HG02943 (cell line): ENCODE data around the gene DLG5.

Source experiments
- ATAC-seq: cut with Tn5 transposase; IDR thresholded peaks from one replicate; pipeline ENCODE4 v1.9.1; 2021; ENCODE audit warnings: mild to moderate bottlenecking, low read depth, moderate library complexity; ENCODE audit not compliant: unreplicated experiment

The DLG5 gene

DNA sequence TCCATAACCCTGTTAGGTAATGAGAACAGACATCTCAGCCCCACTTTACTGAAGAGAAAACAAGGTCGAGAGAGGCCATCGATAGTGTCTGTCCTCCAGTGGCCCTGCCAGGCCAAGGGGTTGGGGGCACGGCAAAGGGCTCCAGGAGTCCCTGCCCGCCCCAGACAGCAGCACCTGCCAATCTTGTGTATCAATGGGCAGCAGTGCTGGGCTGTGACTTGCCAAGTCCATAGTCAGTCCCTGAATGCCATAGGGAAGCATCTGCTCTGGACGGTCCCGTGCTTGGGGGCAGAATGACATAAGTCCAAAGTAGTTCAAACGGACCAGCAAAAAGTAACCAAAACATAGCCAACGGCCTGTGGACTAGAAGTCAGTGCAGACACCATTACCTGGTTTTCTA is 33.2 kb downstream of the DLG5 start:
- no peak for ATAC-seq

DNA sequence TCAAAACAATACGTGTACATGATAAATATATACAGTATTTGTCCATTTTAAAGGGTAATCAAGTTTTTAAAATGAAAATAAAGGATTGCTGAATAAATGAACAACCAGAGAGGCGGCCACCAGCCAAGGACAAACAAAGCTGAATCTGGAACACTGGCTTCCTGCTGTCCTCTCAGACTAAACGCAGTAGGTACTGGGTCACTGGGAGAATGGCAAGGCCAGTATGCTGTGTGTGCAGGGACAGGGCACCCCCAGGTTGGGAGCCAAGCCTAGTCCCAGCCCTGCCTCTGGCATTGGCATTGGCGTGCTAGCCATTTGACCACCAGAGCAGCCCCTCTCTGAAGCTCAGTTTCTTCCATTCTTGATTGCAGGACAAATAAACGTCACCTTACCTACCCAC is 33.8 kb downstream of the DLG5 start:
- ATAC-seq, result no peak

DNA sequence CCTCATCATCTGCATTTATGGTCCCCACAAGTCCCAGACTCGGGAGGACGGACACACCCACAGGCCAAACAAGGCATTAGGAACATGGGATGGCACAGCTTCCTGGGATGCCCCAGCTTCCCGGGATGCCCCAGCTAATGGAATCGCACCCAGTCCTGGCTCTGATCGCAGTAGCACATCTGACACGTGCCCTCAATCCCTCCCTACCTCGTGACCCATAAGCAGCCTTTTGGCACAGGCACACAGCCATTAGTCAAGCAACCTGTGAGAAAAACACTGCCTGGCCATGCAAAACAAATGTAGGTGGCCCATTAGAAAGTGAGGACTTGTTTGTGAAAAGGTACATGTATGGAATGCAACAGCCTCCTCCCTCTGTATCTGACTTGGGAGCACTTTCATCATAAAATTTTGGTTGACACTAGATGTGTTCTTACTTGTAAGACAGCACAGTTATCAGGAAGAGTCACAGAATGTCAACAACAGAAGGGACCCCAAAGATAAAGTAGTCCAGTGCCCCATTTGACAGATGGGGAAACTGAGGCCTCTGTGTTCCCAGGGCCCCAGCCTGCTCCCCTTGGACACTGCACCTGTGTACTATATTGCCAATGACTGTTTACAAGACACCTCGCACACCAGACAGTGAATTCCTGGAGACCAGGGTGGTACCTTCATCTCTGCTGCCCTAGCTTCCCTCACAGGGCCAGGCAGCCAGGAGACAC is 34.4 kb downstream of the DLG5 start:
- ATAC-seq, result no peak

DNA sequence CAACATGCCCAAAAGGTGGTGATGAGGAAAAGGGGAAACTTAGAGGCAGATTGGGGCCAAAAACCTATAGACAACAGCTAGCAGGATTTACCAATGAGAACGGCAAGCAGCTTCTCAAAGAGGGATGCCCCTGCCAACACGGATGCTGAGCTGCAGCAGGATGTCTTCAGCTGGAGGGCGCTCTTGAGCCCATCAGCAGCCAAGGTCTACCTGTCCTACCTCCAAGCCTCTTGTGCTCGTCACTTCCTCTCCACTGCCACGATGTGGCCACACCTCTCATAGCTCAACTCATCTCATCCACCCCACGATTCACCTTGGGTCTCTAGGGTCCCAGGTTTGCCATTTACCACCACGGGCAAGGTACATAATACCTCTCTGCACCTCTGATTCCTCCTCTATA is 36.5 kb downstream of the DLG5 start:
- ATAC-seq, result no peak

DNA sequence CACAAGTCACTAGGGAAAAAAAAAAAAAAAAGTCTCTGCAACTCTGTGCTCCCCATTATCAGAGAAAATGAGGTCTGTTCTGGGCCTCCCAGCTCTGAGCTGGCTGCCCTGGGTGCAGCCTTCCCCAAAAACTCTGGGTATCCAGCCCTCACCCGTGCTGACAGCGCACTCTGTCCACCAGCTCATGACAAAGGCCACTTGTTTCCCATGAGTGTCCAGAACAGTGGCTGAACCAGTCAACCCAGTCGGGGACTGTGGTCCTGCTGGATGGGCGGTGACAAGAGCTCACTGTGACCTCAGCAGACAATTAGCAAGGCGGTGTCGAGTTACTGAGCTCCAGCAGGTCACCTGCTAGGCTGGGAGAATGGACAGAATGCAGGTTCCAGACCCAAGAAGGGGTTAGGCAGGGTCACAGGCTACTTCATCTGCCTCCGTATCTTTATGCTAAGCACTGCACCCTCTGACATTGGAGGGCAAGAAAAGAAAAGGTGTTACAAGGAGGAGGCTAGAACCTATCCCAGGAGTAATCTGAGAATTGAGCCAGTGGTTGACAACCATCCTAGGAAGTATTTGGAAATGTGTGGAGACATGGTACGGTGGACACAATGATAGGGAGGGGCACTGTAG is 37.2 kb downstream of the DLG5 start:
- ATAC-seq, result no peak

DNA sequence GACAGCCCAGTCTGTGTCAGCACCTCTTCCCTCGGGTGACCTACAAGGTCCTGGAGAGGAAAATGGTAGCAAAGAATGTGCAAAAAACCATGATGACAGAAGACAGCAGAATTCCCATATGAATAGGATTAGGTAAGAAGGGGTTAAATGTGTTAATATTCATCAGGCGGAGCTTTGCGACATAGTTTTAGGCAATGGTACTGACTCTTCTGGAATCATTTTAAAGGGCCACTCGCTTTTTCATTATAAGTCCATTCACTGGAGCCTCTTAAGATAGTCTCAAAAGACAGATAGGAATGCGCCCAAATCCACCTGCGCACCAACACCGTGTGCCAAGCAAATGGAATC is 38.2 kb downstream of the DLG5 start:
- no peak for ATAC-seq

DNA sequence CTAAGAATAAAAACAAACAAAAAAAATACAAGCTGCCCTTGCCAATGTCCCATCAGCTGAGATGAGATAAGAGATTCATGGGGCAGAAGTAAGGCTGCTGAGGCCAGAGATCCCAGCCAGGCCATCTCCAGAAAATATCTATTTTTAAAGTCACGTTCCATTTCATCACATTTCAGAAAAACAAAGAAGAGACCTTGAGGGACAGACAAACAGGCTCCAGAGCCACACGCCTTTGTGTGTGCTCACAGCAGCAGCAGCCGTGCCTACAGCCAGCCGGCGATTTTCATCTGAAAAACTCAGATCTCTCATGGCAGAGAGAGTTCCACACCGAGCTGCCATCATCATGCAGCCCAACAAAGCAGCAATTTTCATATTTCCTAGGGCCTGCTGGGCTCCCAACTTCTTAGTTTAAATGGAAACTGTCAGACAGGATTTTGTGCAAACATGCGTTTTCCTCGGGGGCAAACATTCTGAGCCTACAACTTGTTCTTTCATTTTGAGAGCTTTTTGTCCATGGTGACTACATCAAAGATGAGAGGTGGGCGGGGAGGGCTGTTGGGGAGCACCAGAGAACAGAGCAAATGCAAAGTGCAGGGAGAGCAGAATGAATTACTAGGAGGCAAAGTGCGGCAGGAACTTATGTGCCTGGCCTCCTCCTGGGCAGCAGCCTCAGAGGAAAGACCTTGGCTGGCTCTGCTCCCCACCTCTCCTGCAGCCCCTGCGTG is 38.8 kb downstream of the DLG5 start:
- ATAC-seq, result no peak

DNA sequence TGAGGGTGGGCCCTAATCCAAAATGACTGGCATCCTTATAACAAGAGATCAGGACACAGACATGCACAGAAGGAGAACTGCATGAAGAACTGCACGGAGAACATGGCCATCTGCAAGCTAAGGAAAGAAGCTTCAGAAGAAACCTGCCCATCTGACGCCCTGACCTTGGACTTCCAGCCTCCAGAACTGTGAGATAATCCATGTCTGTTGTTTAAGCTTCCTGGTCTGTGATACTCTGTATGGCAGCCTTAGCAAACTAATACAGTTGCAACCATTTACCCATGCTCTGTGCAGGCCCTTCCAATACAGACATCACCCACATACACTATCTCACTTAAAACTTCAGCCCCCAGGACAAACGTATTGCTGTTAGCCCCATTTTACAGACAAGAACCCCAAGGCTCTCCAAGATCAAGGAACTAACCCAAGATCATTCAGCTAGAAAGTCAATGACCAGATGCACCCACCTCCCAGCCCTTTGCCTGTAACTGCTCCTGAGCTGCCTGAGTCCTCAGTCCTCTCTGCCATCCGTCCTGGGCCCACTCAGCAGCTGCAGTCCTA is 39.7 kb downstream of the DLG5 start:
- no peak for ATAC-seq

DNA sequence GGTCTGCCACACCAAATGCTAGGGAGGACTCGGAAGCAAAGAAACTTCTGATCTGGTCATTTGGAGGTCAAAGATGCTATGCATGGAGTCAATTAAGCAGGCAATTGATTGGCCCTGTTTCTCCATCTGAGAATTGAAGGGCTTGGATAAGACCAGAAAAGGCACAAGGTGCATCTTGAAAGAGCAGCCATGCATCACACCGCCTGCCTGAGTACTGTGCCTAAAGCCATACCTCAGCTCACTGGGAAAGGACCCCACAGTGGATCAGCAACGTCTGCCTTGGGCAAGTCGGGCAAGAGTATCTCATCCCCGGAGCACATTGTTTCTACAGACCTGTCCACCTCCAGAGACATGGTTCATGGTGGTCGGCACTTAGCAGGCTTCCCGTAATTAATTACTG is 42.4 kb downstream of the DLG5 start:
- no peak for ATAC-seq

DNA sequence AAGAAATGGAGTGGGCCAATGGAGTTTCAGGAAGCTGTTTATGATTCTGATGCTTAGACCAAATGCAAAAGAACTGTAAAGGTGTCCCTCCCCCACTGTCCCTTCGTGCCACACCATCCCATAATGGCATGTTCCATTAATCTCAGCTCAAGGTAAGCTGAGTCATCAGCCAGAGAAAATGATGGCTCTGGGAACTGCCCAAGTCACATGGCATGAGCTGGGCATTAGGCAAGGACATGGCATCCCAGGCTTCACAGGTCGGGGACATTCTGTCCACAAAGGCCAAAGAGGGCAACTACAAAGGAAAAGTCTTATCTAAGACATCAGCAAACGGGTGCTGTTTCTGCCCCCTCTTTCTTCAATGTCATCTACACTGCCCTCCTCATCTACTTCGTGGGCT is 44.9 kb downstream of the DLG5 start:
- ATAC-seq, result no peak

DNA sequence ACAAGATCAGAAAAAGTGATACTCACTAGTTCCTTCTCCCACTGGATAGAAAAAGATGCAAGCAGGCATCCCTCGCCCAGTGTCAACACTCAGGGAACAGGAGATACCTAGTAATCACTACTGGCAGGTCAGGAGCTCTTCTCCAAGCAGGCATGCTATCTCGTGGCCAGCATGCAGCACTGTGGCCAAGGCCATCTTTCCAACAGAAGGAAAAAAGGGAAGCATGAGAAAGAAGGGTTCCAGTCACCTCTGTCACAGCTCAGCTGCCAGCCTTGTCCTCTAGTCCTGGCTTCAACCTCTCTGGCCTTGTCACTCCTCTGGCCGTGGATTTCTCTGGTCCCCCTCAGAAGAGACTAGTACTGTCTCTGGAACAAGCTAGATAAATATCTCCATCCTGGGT is 45.3 kb downstream of the DLG5 start:
- ATAC-seq, result no peak

DNA sequence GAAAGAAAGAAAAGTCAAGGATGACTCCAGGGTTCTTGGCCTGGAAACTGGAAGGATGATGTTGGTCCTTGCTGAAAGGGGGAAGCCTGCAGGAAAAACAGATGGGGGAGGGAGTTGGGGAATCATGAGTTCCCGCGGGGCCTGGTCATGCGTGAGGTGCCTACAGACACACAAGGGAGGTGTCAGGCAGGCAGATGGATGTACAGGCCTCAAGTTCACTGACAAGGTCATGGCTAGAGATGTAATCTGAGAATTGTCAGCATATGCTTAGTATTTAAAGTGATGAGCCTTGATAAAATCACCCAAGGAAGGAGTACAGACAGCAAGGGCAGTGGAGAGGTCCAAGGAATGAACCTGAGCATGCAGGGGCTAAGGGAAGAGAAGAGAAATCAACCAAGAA is 46.8 kb downstream of the DLG5 start:
- ATAC-seq, result no peak

DNA sequence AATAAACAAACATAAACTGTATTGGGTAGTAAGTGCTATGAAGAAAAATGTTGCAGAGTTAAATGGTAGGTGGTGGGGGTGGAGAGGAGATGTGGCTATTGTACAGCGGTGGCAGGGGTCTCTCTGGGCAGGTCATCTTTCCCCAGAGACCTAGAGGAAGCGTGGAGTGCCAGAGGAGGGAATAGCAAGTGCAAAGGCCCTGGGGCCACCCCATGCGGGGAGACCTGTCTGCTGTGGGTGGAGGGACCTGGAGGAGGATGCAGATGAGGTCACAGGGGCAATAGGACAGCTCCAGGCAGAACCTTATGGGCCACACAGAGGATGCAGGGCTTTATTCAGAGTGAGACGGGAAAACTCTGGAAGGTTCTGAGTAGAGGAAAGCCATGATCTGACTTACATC is 47.5 kb downstream of the DLG5 start:
- no peak for ATAC-seq

DNA sequence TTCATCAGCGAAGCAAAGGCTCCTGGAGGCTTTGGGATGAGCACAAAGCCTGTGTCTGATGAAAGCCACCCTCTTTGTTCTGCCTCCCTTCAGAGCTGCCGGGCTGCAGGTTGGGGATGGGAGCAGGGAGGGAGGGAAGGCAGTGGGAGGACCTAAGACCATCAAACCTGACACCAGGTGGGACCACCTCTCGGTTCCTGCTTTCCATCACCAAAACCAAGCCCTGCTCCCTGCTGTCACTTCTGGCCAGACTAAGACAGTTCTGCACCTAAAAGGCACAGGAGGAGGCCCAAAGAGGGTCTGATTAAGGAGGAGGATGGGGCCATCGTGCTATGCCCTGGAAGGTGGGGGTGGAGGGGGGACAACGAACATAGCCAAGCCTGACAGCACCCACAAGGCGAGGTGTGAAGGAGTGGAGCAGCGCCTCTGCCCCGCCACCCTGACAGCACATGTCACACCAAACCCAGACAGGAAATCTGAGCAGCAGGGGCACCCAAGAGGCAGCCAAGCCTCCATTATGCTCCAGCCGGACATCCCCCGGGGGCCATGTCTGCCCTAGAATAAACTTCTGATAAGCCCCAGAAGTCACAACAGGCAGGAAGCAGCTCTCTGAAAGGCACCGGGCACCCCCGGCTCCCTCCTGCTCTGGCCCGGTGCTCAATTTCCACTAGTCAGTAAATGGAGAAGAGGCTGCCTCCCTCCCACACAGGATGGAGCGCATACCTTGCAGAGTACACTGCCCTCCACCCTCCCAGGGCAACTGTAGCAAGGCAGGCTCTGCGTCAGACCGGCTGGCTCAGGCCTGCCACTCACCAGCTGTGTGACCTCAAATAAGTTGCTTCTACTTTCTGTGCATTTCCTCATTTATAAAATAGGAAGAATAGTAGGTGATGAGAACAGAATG is 48.9 kb downstream of the DLG5 start:
- peak; percentile 44 for ATAC-seq

DNA sequence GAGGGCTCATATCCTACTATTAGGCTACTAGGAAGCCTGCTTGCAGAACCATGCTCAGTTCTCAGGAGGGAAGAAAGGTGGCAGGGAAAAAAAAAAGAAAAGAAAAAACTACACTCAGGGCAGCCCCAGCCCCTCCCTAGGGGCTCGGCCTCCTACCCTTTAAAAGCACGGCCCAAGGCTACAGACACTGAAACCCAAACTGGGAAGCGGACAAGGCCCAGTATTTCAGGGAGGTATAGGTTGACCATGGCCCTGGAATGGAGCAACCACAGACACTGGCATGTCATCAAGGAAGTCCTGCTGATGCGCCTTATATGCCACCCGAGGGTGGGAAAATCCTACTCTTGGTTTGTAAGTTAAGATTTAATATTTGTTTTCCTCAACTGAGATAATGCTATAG is 50.8 kb downstream of the DLG5 start:
- no peak for ATAC-seq

DNA sequence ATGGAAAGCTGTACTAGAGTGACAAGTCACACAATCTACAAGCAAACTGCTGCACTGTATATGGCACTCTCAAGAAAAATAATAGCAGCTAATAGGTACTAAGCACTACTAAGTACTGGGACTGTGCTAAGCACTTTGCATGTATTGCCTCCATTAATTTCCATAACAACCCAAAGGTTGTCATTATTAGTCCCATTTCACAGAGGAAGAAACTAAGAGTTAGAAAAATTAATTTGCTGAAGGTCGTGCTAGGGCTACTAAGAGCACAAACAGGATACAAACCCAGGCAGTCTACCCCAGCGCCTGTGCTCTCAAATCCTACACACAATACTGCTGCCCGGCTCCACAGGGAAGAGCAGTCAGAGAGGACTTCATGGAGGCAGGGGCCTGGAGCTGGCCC is 51.7 kb downstream of the DLG5 start:
- ATAC-seq, result no peak

DNA sequence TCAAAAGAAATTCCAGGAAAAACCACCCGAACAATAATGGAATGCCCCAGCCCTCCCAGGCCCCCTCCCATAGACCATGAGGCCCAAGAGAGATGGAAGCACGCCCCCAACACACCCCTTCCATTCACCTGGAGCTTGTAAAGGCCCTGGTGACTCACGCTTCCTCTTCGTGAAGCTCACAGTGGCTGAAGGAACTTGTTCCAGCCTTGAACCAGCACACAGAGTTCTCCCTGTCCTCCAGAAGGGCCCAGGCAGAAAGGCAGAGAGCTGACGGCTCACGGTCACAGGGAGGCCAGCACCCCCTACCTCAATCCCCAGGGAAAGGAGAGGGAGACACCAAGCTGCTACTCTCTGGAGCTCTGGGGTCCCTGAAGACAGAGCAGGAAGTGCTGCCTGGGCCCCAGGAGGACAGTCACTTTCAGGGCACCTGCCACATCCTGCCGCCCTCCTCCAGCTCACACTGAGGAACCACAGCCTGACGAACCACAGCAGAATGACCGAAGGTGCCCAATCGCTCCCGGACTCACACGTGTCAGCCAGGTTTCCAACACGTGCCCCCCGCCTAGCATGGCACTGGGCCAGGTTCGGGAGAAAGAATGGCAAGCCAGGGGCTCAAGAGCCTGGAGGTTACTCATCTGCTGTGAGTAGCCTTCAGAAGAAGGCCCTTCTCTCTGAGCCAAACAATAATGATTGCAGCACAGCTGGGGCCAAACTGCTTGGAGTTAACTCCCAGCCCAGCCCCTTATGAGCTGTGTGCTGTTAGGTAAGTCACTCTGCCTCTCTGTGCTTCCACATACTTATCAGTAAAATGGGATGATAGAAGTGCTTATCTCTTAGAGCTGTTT is 52.8 kb downstream of the DLG5 start:
- ATAC-seq, result peak; percentile 72

DNA sequence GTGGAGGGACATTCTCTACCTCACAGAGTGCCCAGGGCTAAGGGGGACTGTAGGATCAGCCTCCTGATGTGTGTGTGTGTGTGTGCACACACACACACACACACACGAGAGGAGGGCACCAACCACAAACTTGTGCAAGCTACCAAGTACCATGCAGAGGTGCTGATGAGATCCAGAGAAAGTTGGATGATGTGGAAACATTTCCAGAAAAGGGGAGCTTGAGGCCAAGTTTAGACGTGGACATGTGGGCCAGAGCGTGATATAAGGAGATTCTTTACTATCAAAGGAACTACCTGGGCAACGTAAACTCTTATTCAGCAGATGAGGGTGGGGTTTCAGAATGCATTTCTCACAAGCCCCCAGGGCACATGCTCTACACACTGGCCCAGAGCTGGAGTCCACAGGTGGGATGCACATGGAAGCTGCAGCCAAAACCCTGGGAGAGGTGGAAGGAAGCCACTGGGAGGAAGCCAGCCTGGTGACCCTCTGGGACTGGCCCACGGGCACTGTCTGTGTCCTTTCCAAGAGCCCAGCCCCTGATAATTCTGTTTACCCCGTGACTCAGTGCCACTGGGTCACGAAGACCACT is 53.5 kb downstream of the DLG5 start:
- ATAC-seq, result no peak

DNA sequence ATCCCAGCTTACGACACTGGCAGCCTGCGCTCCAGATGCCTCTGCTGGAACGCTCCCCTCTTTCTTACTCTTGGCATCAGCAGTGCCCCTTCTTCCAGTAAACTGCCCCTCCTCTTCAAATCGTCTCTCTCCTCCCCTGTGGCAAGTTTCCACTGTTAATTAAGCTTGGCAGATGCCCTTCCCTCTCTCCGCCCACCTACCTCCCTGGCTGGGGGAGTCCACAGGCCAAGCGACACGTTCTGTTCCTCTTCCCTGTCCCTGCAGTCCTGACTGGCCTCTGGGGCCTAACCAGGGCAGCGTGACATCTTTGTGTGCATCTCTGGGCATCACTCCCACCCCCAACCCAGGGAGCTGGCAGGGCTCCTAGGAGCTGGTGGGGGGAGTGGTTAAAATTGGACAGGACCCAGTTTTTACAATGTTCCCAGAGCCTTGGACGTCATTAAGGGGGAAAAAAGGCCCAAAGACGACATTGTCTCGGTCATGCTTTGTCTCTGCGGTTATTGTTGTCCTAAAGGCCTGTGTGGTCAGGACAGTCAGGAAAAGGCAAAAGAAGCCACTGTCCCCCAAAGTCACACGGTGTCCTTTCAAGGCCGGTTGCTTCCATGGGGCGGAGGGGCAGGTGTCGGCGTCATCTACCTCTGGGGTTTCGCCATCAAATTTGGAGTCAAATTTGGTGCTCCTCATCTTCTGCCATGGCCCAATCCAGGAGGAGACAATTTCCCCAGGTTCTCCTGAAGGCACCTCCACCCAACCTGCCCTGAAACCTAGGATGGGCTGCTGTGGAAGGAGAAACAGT is 54.2 kb downstream of the DLG5 start:
- no peak for ATAC-seq
